Chondrocyte (in vitro differentiated cells): ENCODE data around the gene ESAM. TPM values are rescaled to one million over a fixed set of nuclear protein-coding genes. Genes with fewer than 3 reads are reported as not detected.

Experiments
- DNase-seq: peaks from one replicate; pipeline ENCODE4 v3.0.0; 2021; ENCODE audit warnings: mixed read lengths, low spot score
- H3K27ac Mint-ChIP-seq: one replicate; pipeline ENCODE4 v1.8.0; 2021; ENCODE audit warnings: mild to moderate bottlenecking, moderate library complexity, mixed read lengths; ENCODE audit not compliant: unreplicated experiment
- H3K27me3 Mint-ChIP-seq: 2 replicates; pipeline ENCODE4 v1.8.0; 2021; ENCODE audit warnings: low read depth, mixed read lengths
- H3K36me3 Mint-ChIP-seq: 2 replicates; pipeline ENCODE4 v1.8.0; 2021; ENCODE audit warnings: low read depth, mixed read lengths
- H3K4me1 Mint-ChIP-seq: 2 replicates; pipeline ENCODE4 v1.8.0; 2021; ENCODE audit warnings: low read depth, mild to moderate bottlenecking, mixed read lengths
- H3K4me3 Mint-ChIP-seq: one replicate; pipeline ENCODE4 v1.8.0; 2021; ENCODE audit warnings: mild to moderate bottlenecking, moderate library complexity, mixed read lengths; ENCODE audit not compliant: unreplicated experiment
- H3K9me3 Mint-ChIP-seq: 2 replicates; pipeline ENCODE4 v1.8.0; 2021; ENCODE audit warnings: low read depth, mixed read lengths
- CTCF ChIP-seq: fragments of 200-600 bp; sonication (generic); IDR thresholded peaks from 2 replicates; pipeline ENCODE4 v1.5.0; 2021; ENCODE audit warnings: antibody characterized with exemption, mild to moderate bottlenecking, moderate library complexity
- total RNA-seq: library from RNA; stranded (reverse); gene quantifications from 3 replicates; pipeline ENCODE4 v1.2.1, GENCODE V29; 2021

The ESAM gene
- total RNA-seq, 1 donor from 2014 or later = 2.6 TPM

- Mint-ChIP-seq H3K9me3 (no peaks in the 10 kb centered on the region), H3K4me3 (no peak overlapping the region), H3K4me1 (peaks cover 10% of the 10 kb centered on the region), H3K36me3 (peaks cover 2% of the 10 kb centered on the region), H3K27ac (no peak overlapping the region), H3K27me3 (peaks cover 4% of the 10 kb centered on the region)
- DNase-seq = no peak
- TF ChIP-seq CTCF = no peak
Observed at GRCh38 chr11:124754309-124754708, 7.8 kb downstream of the ESAM start.

GRCh38 chr11:124753624-124754023 lies 8.5 kb downstream of the ESAM start:
- Mint-ChIP-seq H3K27ac (no peak overlapping the region), H3K27me3 (peaks cover 5% of the 10 kb centered on the region), H3K9me3 (no peaks in the 10 kb centered on the region), H3K4me1 (peaks cover 8% of the 10 kb centered on the region), H3K4me3 (no peak overlapping the region), H3K36me3 (peaks cover 2% of the 10 kb centered on the region)
- no peak for DNase-seq
- no peak for TF ChIP-seq CTCF

- H3K4me3 Mint-ChIP-seq = no peak overlapping the region
- H3K9me3 Mint-ChIP-seq = no peaks in the 10 kb centered on the region
- no peak overlapping the region for H3K27ac Mint-ChIP-seq
- peaks cover 2% of the 10 kb centered on the region for H3K36me3 Mint-ChIP-seq
- TF ChIP-seq CTCF = no peak
- H3K4me1 Mint-ChIP-seq = peaks cover 5% of the 10 kb centered on the region
- no peak for DNase-seq
- H3K27me3 Mint-ChIP-seq = peaks cover 5% of the 10 kb centered on the region
Observed at GRCh38 chr11:124753205-124753604, 8.9 kb downstream of the ESAM start.

- no peak overlapping the region for H3K4me3 Mint-ChIP-seq
- peaks cover 2% of the 10 kb centered on the region for H3K36me3 Mint-ChIP-seq
- H3K4me1 Mint-ChIP-seq = peaks cover 5% of the 10 kb centered on the region
- TF ChIP-seq CTCF = no peak
- peaks cover 7% of the 10 kb centered on the region for H3K27me3 Mint-ChIP-seq
- no peak overlapping the region for H3K27ac Mint-ChIP-seq
- DNase-seq = no peak
- H3K9me3 Mint-ChIP-seq = no peaks in the 10 kb centered on the region
Observed at GRCh38 chr11:124752471-124753102, 9.5 kb downstream of the ESAM start.

GRCh38 chr11:124751741-124752470 lies 10.2 kb downstream of the ESAM start, which contains the start of gene VSIG2:
Gene VSIG2, minus strand, starts transcription at chr11:124752255. Its CDS starts 118 bp downstream, at chr11:124752137.
- Mint-ChIP-seq H3K4me1 (peaks cover 10% of the 10 kb centered on the region), H3K27me3 (peaks cover 8% of the 10 kb centered on the region), H3K27ac (no peak within 1 kb of the TSS), H3K36me3 (peaks cover 2% of the 10 kb centered on the region), H3K4me3 (no peak within 1 kb of the TSS), H3K9me3 (no peaks in the 10 kb centered on the region)
- no peak for DNase-seq
- no peak for TF ChIP-seq CTCF
